Activated CD4-positive, alpha-beta T cell treated with anti-CD3 and anti-CD28 coated beads, Interleukin-2, Interleukin-4, amounts not matched to agents 100 ng/mL and 50 ng/mL, durations not matched to agents 16 hours and 8 hours (primary cell): ENCODE results near the gene PPARD.
A peak's percentile ranks its signal among the peaks of the same experiment; 100 is the strongest.
"Not testable (repeated sequence)": the region's sequence is repeated elsewhere in the genome, so short reads cannot be mapped to it uniquely, and the experiment has no call there.

Experiments used
- DNase-seq: peaks from one replicate; pipeline ENCODE4 v3.0.0-alpha.2; 2020; ENCODE audit warnings: low spot score

PPARD gene

DNA sequence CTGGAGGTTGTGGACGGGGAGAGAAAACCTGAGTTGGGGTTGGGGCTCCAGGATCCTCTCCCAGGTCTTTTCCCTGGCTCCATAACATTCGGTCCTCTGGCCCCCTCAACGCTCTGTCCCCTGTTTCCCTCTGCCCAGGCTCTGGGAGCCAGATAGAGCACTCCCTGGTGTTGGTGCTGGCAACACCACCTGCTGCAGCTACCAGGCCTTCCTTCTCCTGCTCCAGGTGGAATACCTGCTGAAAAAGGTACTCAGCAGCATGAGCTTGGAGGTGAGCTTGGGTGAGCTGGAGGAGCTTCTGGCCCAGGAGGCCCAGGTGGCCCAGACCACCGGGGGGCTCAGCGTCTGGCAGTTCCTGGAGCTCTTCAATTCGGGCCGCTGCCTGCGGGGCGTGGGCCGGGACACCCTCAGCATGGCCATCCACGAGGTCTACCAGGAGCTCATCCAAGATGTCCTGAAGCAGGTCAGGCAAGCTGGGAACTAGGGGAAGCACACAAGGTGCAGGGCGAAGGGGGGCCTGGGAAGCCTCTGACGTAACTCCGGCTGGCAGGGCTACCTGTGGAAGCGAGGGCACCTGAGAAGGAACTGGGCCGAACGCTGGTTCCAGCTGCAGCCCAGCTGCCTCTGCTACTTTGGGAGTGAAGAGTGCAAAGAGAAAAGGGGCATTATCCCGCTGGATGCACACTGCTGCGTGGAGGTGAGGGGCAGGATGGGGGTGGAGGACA, 30.1 kb upstream of the PPARD start:
- DNase-seq = no peak

- no peak for DNase-seq
Measured at GRCh38 chr6:35312807-35313206, 29.6 kb upstream of the PPARD start.

GRCh38 chr6:35317483-35318195, 24.7 kb upstream of the PPARD start:
- DNase-seq = no peak

DNA sequence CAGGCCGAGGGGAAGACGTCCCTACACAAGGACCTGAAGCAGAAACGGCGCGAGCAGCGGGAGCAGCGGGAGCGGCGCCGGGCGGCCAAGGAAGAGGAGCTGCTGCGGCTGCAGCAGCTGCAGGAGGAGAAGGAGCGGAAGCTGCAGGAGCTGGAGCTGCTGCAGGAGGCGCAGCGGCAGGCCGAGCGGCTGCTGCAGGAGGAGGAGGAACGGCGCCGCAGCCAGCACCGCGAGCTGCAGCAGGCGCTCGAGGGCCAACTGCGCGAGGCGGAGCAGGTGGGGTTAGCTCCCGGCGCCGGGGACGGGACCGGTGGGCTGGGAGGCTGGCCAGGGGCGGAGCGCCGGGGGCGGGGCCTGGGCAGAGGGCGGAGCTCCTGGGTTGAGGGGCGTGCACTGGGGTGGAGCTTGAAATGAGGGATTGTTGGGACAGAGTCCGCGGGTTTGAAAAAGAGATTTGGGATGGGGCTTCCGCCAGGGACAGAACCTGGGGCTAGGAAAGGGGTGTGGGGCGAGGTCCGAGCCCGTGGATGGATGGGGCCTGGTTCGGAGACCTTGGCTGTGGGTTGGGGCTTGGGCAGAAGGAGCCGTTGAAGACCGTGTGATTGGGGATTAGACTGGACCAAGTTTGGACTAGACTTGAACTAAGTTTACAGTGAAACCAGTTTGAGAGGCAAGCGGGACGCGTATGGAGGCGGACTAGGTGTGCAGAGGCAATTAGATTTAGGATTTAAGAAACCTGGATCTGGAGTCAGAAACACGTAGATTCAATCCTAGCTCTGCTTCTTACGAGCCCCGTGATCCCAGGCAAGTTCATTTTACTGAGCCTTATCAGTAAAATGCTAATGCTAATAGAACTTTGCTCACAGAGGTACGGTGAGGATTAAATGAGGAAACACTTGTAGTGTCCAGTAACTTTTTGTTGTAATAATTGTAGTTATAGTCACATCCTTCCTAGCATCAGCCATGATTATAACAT, 23.9 kb upstream of the PPARD start:
- DNase-seq = no peak

DNA sequence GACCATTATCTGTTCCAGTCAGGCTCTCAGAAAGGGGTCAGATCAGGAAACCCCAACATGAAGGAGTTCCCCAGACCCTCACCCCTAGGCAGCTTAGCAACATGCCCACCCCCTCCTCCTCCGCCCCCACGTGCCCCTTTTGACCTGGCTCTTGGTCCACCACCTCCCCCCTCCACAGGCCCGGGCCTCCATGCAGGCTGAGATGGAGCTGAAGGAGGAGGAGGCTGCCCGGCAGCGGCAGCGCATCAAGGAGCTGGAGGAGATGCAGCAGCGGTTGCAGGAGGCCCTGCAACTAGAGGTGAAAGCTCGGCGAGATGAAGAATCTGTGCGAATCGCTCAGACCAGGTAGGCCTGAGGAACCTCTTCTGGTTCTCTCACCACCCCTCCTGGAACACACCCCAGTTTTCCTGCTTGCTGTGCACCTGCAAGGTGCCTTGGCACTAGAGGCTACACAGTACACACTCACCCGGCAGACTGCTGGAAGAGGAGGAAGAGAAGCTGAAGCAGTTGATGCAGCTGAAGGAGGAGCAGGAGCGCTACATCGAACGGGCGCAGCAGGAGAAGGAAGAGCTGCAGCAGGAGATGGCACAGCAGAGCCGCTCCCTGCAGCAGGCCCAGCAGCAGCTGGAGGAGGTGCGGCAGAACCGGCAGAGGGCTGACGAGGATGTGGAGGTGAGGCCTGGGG, 22.9 kb upstream of the PPARD start:
- no peak for DNase-seq

DNA sequence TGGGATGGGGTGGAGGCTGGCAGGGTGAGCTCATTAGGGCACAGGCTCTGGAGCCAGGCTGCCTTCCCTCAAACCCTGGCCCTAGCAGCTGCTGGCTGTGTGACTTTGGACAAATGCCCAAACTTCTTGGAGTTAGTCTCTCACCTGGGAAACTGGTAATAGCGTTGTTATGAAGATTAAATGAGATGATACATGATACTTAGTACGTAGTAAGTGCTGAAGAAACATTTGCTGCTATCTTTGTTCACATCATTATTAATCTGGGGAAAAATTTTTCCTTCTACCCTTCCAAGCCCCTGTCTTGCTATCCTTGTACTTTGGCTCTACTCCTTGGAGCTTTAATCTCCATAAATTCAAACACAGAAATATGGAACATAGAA, 22.3 kb upstream of the PPARD start:
- no peak for DNase-seq

- DNase-seq = no peak
Measured at GRCh38 chr6:35321091-35321490, 21.3 kb upstream of the PPARD start.

GRCh38 chr6:35327349-35328027, 14.9 kb upstream of the PPARD start:
- DNase-seq = peak; percentile 70

DNA sequence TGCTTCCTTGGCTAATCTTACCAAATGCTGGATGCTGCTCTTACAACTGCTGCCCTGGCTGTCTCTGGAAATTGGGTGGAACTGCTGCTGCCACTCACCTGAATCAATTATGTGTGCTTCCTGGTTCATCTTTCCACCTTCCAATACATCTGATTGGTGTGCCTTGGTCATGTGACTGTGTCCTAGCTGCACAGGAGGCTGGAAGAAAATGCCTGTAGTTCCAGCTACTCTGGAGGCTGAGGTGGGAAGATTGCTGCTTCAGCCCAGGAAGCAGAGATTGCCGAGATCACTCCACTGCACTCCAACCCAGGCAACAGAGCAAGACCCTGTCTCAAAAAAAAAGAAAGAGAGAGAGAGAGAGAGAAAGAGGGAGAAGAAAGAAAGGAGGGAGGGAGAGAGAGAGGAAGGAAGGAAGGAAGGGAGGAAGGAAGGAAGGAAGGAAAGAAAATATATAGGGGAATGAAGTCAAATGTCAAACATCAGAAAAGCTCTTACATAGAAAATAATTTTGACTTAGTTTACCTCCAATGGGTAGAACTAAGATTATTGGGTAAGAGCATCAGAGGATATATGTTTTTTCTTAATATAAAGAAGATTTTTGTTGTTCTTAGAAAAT, 14.1 kb upstream of the PPARD start:
- DNase-seq = no peak

GRCh38 chr6:35328965-35329364, 13.4 kb upstream of the PPARD start:
- not testable (repeated sequence) for DNase-seq

DNA sequence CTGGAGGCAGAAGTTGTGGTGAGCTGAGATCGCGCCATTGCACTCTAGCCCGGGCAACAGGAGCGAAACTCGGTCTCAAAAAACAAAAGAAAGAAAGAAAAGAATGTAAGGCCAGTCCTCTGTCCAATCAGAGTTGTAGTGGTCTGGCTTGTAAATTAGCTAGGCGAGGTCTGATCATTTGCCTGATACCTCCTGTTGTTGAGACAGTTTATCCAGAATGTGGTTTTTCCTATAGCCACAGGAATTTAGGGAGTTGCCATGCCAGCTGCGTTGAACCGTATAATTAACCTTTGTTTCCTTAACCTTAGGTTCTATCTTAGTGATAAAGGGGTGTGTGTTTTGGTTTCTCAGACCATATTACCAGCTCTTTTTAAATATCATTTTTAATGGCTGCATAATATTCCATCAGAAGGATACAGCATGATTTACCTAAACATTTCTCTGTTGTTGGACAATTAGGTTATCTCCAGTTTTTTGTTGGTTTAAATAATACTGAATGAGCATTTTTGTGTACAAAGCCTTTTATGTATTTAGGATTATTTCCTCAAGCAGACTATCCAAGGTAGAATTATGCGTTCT, 11.7 kb upstream of the PPARD start:
- DNase-seq = no peak

- DNase-seq = not testable (repeated sequence)
Measured at GRCh38 chr6:35332074-35332887, 10.1 kb upstream of the PPARD start.

GRCh38 chr6:35341557-35341956, 801 bp upstream of the PPARD start:
- DNase-seq = no peak

DNA sequence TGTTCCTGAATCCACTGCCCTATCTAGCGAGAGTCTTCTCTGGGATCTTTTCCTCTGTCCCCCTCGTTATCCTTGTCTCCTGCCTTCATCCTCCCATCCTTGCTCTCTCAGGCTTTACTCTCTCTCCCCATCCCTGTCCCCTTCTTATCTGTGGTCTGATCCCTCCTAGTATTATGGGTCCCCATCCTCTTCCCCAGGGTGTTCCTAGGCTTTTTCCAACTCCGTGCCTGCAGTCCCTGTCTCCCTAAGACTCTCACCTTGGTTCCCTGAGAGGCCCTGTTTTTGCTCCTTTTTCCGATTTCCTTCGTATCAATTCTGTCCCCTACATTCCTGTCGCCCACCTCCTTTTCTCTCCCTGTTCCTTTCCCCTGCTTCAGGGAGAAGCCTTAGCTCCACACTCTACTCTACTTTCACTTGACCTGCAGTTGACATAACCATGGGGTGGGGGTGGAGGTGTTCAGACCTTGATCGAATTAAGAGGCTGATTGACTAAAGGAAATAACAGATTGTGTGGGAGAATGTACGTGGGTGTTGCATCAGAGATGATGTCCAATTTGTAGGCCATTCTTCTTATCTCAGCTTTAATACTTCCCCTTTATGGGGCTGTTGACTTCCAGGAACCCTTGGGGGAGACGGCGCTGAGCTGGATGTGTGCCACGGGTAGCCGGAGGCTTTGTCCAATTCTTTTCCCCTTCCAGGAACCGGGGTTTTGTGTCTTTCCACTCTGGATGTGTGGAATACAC, 905 bp downstream of the PPARD start:
- DNase-seq = no peak

GRCh38 chr6:35343835-35344550, 1.6 kb downstream of the PPARD start:
- no peak for DNase-seq

- DNase-seq = no peak
Measured at GRCh38 chr6:35351422-35351821, 9.1 kb downstream of the PPARD start.

- no peak for DNase-seq
Measured at GRCh38 chr6:35352735-35353134, 10.4 kb downstream of the PPARD start.
